H1 (cell line): ENCODE measurements around the gene NQO2. TPM values are rescaled to one million over a fixed set of nuclear protein-coding genes. Genes with fewer than 3 reads are reported as not detected.

Experiments used
- CTCF ChIA-PET: fragments of 300-600 bp; sonication (Branson Sonifier 250); formaldehyde crosslinking; loops from one replicate; lab custom pipeline; 2021; ENCODE audit not compliant: partially characterized antibody; lab: Charles Lee
- POLR2A ChIA-PET: fragments of 300-600 bp; sonication (Branson Sonifier 250); formaldehyde crosslinking; loops from one replicate; lab custom pipeline; 2021; ENCODE audit warnings: inconsistent platforms; ENCODE audit not compliant: partially characterized antibody; lab: Charles Lee
- DNase-seq, 2 experiments: peaks; one replicate each; pipeline versions ENCODE4 v3.0.0 to v3.0.0-alpha.2; 2010 to 2022; ENCODE audit warnings: low spot score in 2 of 2, low read depth in 1 of 2, mixed read lengths in 1 of 2
- FAIRE-seq: peaks from 2 replicates; lab custom pipeline; 2011; peaks lifted over from hg19 to GRCh38; lab: Jason Lieb, UNC
- H2AFZ ChIP-seq: 2 replicates; pipeline ENCODE4 v1.8.1; 2012; ENCODE audit warnings: low read length, inconsistent platforms
- H2AK5ac ChIP-seq: 2 replicates; pipeline ENCODE4 v1.6.1; 2013; ENCODE audit warnings: low read depth, low read length
- H2BK120ac ChIP-seq: replicated peaks from 2 replicates; pipeline ENCODE3; 2013; ENCODE audit warnings: low read depth, low read length, inconsistent platforms
- H2BK12ac ChIP-seq: 2 replicates; pipeline ENCODE4 v1.6.1; 2013; ENCODE audit warnings: low read depth, low read length
- H2BK15ac ChIP-seq: 2 replicates; pipeline ENCODE4 v1.6.1; 2013; ENCODE audit warnings: low read length
- H2BK20ac ChIP-seq: 2 replicates; pipeline ENCODE4 v1.6.1; 2013; ENCODE audit warnings: low read length
- H2BK5ac ChIP-seq: 2 replicates; pipeline ENCODE4 v1.6.1; 2013; ENCODE audit warnings: low read depth, low read length
- H3K14ac ChIP-seq: 2 replicates; pipeline ENCODE4 v1.6.1; 2013; ENCODE audit warnings: inconsistent platforms; ENCODE audit not compliant: insufficient read length
- H3K18ac ChIP-seq: 2 replicates; pipeline ENCODE4 v1.6.1; 2013; ENCODE audit warnings: low read length; ENCODE audit errors: extremely low read depth
- H3K23ac ChIP-seq: 2 replicates; pipeline ENCODE4 v1.6.1; 2013; ENCODE audit warnings: inconsistent platforms; ENCODE audit not compliant: insufficient read length
- H3K23me2 ChIP-seq: 2 replicates; pipeline ENCODE4 v1.6.1; 2013; ENCODE audit warnings: low read depth, low read length
- H3K27ac ChIP-seq: 2 replicates; pipeline ENCODE4 v1.6.1; 2011; ENCODE audit warnings: low read depth, low read length, inconsistent platforms
- H3K27me3 ChIP-seq, 4 experiments: replicated peaks in 1 of 4; 1 replicate in 1 of 4; 2 replicates in 3 of 4; pipeline versions ENCODE4 v1.6.1 to v1.8.1; 2011 to 2013; ENCODE audit warnings: low read length in 3 of 4, mild to moderate bottlenecking in 3 of 4, inconsistent platforms in 2 of 4, mixed read lengths in 2 of 4, moderate library complexity in 1 of 4; ENCODE audit not compliant: control insufficient read depth in 3 of 4, insufficient read depth in 3 of 4; ENCODE audit errors: extremely low read depth in 1 of 4
- H3K36me3 ChIP-seq, 4 experiments: 2 replicates each; pipeline versions ENCODE4 v1.6.1 to v1.8.1; 2011 to 2013; ENCODE audit warnings: mild to moderate bottlenecking in 4 of 4, low read length in 3 of 4, moderate library complexity in 2 of 4, control low read depth in 1 of 4, inconsistent platforms in 1 of 4; ENCODE audit not compliant: insufficient read depth in 4 of 4, control insufficient read depth in 2 of 4
- H3K4ac ChIP-seq: replicated peaks from 2 replicates; pipeline ENCODE3; 2013; ENCODE audit warnings: low read length, low read depth, mixed read lengths, inconsistent platforms; ENCODE audit not compliant: insufficient read length
- H3K4me1 ChIP-seq, 4 experiments: replicated peaks in 1 of 4; 1 replicate in 1 of 4; 2 replicates in 3 of 4; pipeline versions ENCODE4 v1.6.1 to v1.8.1; 2011 to 2013; ENCODE audit warnings: low read length in 3 of 4, inconsistent platforms in 2 of 4, mixed read lengths in 1 of 4; ENCODE audit not compliant: insufficient read depth in 4 of 4, control insufficient read depth in 3 of 4
- H3K4me2 ChIP-seq, 2 experiments: 2 replicates each; pipeline versions ENCODE4 v1.6.1 to v1.8.1; 2011 to 2013; ENCODE audit warnings: low read depth in 2 of 2, low read length in 2 of 2, control low read depth in 1 of 2, inconsistent platforms in 1 of 2, mild to moderate bottlenecking in 1 of 2; ENCODE audit not compliant: insufficient read depth in 1 of 2
- H3K4me3 ChIP-seq, 4 experiments: fragments of 200-600, 300-600 bp in 1 of 4; sonication (generic), shearing (Covaris generic), sonication (Bioruptor Twin) in 1 of 4; 2 replicates each; pipeline versions ENCODE4 v1.5.1 to v1.8.1; 2011 to 2016; ENCODE audit warnings: low read length in 4 of 4, low read depth in 3 of 4, control low read depth in 2 of 4, inconsistent platforms in 2 of 4, mild to moderate bottlenecking in 2 of 4, mixed read lengths in 1 of 4, moderate library complexity in 1 of 4; ENCODE audit not compliant: insufficient read depth in 2 of 4; ENCODE audit errors: extremely low read depth in 1 of 4
- H3K56ac ChIP-seq: replicated peaks from 2 replicates; pipeline ENCODE3; 2013; ENCODE audit warnings: low read depth, mild to moderate bottlenecking, mixed read lengths, low read length, inconsistent platforms; ENCODE audit not compliant: insufficient read length
- H3K79me1 ChIP-seq: 2 replicates; pipeline ENCODE4 v1.6.1; 2013; ENCODE audit warnings: low read depth, low read length, control low read depth
- H3K79me2 ChIP-seq, 2 experiments: 2 replicates each; pipeline versions ENCODE4 v1.6.1 to v1.8.1; 2012 to 2013; ENCODE audit warnings: low read length in 2 of 2, mild to moderate bottlenecking in 2 of 2, inconsistent platforms in 1 of 2; ENCODE audit not compliant: insufficient read depth in 2 of 2, control insufficient read depth in 1 of 2
- H3K9ac ChIP-seq, 4 experiments: replicated peaks in 1 of 4; 1 replicate in 1 of 4; 2 replicates in 3 of 4; pipeline versions ENCODE4 v1.6.1 to v1.8.1; 2011 to 2013; ENCODE audit warnings: low read depth in 3 of 4, low read length in 3 of 4, control low read depth in 2 of 4, mild to moderate bottlenecking in 2 of 4, moderate library complexity in 2 of 4, inconsistent platforms in 1 of 4; ENCODE audit errors: extremely low read depth in 1 of 4
- H3K9me3 ChIP-seq, 2 experiments: 2 replicates each; pipeline versions ENCODE4 v1.6.1 to v1.8.1; 2012 to 2013; ENCODE audit warnings: mild to moderate bottlenecking in 2 of 2, moderate library complexity in 2 of 2, control low read depth in 1 of 2, inconsistent platforms in 1 of 2, low read depth in 1 of 2, low read length in 1 of 2, mixed read lengths in 1 of 2; ENCODE audit not compliant: insufficient read depth in 2 of 2
- H4K20me1 ChIP-seq, 2 experiments: replicated peaks in 1 of 2; 2 replicates each; pipeline versions ENCODE3 to v1.8.1; 2011 to 2013; ENCODE audit warnings: inconsistent platforms in 2 of 2, low read length in 2 of 2, mild to moderate bottlenecking in 1 of 2; ENCODE audit not compliant: insufficient read depth in 2 of 2, control insufficient read depth in 1 of 2
- H4K5ac ChIP-seq: 2 replicates; pipeline ENCODE4 v1.6.1; 2013; ENCODE audit warnings: low read length, low read depth, mixed read lengths, inconsistent platforms; ENCODE audit not compliant: insufficient read length
- H4K8ac ChIP-seq: 2 replicates; pipeline ENCODE4 v1.8.0; 2013; ENCODE audit warnings: mild to moderate bottlenecking, moderate library complexity, low read length, inconsistent platforms; ENCODE audit not compliant: insufficient read depth; ENCODE audit errors: extremely low read depth
- H4K91ac ChIP-seq: replicated peaks from 2 replicates; pipeline ENCODE3; 2013; ENCODE audit warnings: low read length, mixed read lengths, inconsistent platforms; ENCODE audit not compliant: insufficient read length
- BRCA1 ChIP-seq: IDR thresholded peaks from 2 replicates; pipeline ENCODE4 v1.6.1; 2012; ENCODE audit warnings: low read depth, low read length, improper control_type of control experiment
- CBX8 ChIP-seq: fragments of 300-800, 300-1000 bp; sonication (generic); IDR thresholded peaks from 2 replicates; pipeline ENCODE4 v1.7.1; 2016; ENCODE audit warnings: low read depth, low read length, borderline replicate concordance
- FOSL1 ChIP-seq: IDR thresholded peaks from 2 replicates; pipeline ENCODE4 v1.6.1; 2011; ENCODE audit warnings: mild to moderate bottlenecking, low read depth, low read length, moderate library complexity; ENCODE audit not compliant: insufficient read depth
- NRF1 ChIP-seq: IDR thresholded peaks from 2 replicates; pipeline ENCODE4 v1.6.1; 2011; ENCODE audit warnings: mild to moderate bottlenecking, low read depth, low read length, improper control_type of control experiment
- POLR2A ChIP-seq, 2 experiments: IDR thresholded peaks; 1 replicate in 1 of 2; 2 replicates in 1 of 2; pipeline ENCODE4 v1.6.1; 2011; ENCODE audit warnings: low read depth in 2 of 2, low read length in 2 of 2, mild to moderate bottlenecking in 2 of 2; ENCODE audit errors: control extremely low read depth in 1 of 2
- RNF2 ChIP-seq: fragments of 200-900, 300-1000 bp; sonication (generic); IDR thresholded peaks from 2 replicates; pipeline ENCODE4 v1.7.1; 2016; ENCODE audit warnings: borderline replicate concordance, low read depth, mild to moderate bottlenecking, antibody characterized with exemption, low read length; ENCODE audit not compliant: poor library complexity, severe bottlenecking; ENCODE audit errors: missing control alignments
- RXRA ChIP-seq: IDR thresholded peaks from 2 replicates; pipeline ENCODE4 v1.6.1; 2011; ENCODE audit warnings: low read depth, mild to moderate bottlenecking, low read length, moderate library complexity; ENCODE audit not compliant: insufficient read depth
- SIN3A ChIP-seq, 2 experiments: IDR thresholded peaks in 1 of 2; conservative IDR thresholded peaks in 1 of 2; 2 replicates each; pipeline ENCODE4 v1.6.1; 2011 to 2012; ENCODE audit warnings: low read length in 2 of 2, improper control_type of control experiment in 1 of 2, low read depth in 1 of 2, mild to moderate bottlenecking in 1 of 2
- SIX5 ChIP-seq: IDR thresholded peaks from 2 replicates; pipeline ENCODE4 v1.6.1; 2011; ENCODE audit warnings: mild to moderate bottlenecking, low read depth, low read length
- SP1 ChIP-seq: IDR thresholded peaks from 2 replicates; pipeline ENCODE4 v1.6.1; 2011; ENCODE audit warnings: low read depth, low read length
- SP4 ChIP-seq: IDR thresholded peaks from 2 replicates; pipeline ENCODE4 v1.6.1; 2012; ENCODE audit warnings: low read length, inconsistent platforms
- SUZ12 ChIP-seq: fragments of 200-600 bp; sonication (generic); IDR thresholded peaks from 2 replicates; pipeline ENCODE4 v1.6.1; 2012; ENCODE audit warnings: mild to moderate bottlenecking, inconsistent platforms, low read length, moderate library complexity, mixed read lengths
- TBP ChIP-seq: IDR thresholded peaks from 2 replicates; pipeline ENCODE4 v1.6.1; 2011; ENCODE audit warnings: low read depth, low read length, improper control_type of control experiment
- WGBS, 2 experiments: shearing (Covaris generic) in 1 of 2; methylation state at CpG; one replicate each; pipeline versions ENCODE4 v1.1.6 to v1.1.7; 2013 to 2015; ENCODE audit warnings: low lambda C conversion rate in 2 of 2, mixed read lengths in 2 of 2, inconsistent platforms in 1 of 2, low coverage in 1 of 2, missing lambda C conversion rate in 1 of 2; ENCODE audit not compliant: insufficient replicate concordance in 2 of 2, insufficient coverage in 1 of 2, insufficient read length in 1 of 2; ENCODE audit errors: extremely low coverage in 1 of 2, missing lambda C conversion rate in 1 of 2; 5-methylcytosine and 5-hydroxymethylcytosine counted together
- polyA plus RNA-seq, 7 experiments: library from polyadenylated mRNA; depleted of rRNA in 3 of 7; stranded (reverse) in 5 of 7; unstranded in 2 of 7; fragments of >200 nt in 5 of 7; fragments of 200-250 nt in 2 of 7; gene quantifications; 1 replicate in 5 of 7; 2 replicates in 1 of 7; 4 replicates in 1 of 7; pipeline versions ENCODE4 v1.2.1 to v1.2.3, GENCODE V29; 2011 to 2013; ENCODE audit warnings: missing spikeins in 2 of 7, mixed read lengths in 2 of 7
- total RNA-seq: library from RNA; stranded (reverse); fragmentation: NEBNext Ultra II Directional; extraction: Animal tissue kit (Norgen Biotek cat#: 25700); gene quantifications from 2 replicates; pipeline ENCODE4 v1.2.1, GENCODE V29; 2021

The NQO2 gene
- total and polyA plus RNA-seq, 2 of the 8 experiments (the other 6 are each of a cell fraction or from before 2014, with no cell fraction given): 135 to 168 TPM

DNA sequence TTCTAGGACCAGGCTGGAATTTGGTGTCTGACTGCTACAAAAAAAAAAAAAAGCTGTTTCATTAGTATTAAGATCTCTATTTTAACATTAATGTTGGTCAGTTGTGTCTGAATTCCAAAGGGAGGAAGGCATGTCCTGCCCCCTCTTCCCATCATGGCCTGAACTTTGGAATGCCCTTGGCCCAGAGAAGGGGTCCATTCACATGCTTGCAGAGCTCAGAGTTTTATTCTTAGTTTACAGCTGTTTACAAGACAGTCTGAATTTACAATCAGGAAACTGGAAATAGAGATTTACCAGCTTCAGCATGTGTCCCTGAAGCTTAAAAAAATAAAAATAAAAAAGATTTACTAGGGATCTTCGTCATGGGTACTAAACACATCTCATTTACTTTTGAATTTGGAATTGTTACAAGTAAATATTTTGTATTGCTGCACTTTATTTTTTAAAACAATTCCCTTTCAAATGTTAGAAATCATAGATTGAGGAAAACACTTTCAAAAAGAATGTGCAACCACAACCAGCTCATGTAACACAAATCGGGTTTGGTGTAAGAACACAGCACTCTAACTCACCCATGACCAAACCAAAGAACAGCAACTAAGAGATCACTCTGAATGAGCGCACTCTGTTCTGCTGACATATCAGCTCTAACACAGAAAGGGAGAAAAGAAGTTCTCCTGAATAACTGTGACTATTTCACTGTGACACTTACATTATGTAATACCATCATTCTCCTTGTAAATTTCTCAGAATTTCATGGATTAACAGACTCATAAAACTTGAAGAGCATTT lies 21.7 kb upstream of the NQO2 start:
- no peaks in the 10 kb centered on the region for H3K36me3 ChIP-seq
- H3K14ac ChIP-seq: no peak overlapping the region
- no peak overlapping the region for H2BK15ac ChIP-seq
- no peak overlapping the region for H3K9ac ChIP-seq
- H3K4me2 ChIP-seq: no peak overlapping the region
- FAIRE-seq (no peak), DNase-seq (no peak)
- H3K56ac ChIP-seq: no peak overlapping the region
- ChIA-PET CTCF (interaction anchor here (0.6 to 9.3 kb wide), 5 partner anchors 9 to 1184 kb away, joined by 3 to 54 read pairs (median 4); no protein-coding TSS in a partner anchor), POLR2A (interaction anchor here (0.7 to 1.4 kb wide), 2 partner anchors 18 to 43 kb away, joined by 3 to 4 read pairs; no protein-coding TSS in a partner anchor)
- H4K5ac ChIP-seq: no peak overlapping the region
- H2AFZ ChIP-seq: no peak overlapping the region
- H3K9me3 ChIP-seq: no peaks in the 10 kb centered on the region
- 87% methylated on average over 3 of the region's 3 CpGs; no CpG with 5 or more reads in 1 of the 2 experiments for whole genome bisulfite sequencing, 2 experiments
- H3K18ac ChIP-seq: no peak overlapping the region
- no peak overlapping the region for H2BK120ac ChIP-seq
- no peaks in the 10 kb centered on the region for H3K79me1 ChIP-seq
- no peak overlapping the region for H2AK5ac ChIP-seq
- H2BK5ac ChIP-seq: no peak overlapping the region
- no peak overlapping the region for H4K91ac ChIP-seq
- no peak overlapping the region for H3K27ac ChIP-seq
- no peak overlapping the region for H2BK12ac ChIP-seq
- no peaks in the 10 kb centered on the region for H3K79me2 ChIP-seq
- H3K4me3 ChIP-seq: no peak overlapping the region
- peaks cover 0 to 6% (median 0%) of the 10 kb centered on the region in 4 experiments; a peak in 2 of 7 replicates for H3K4me1 ChIP-seq
- no peaks in the 10 kb centered on the region for H4K20me1 ChIP-seq
- no peak overlapping the region for H3K4ac ChIP-seq
- H4K8ac ChIP-seq: no peak overlapping the region
- H3K23me2 ChIP-seq: no peaks in the 10 kb centered on the region
- H2BK20ac ChIP-seq: no peak overlapping the region
- no peak overlapping the region for H3K23ac ChIP-seq
- H3K27me3 ChIP-seq: no peaks in the 10 kb centered on the region
- TF ChIP-seq SP4 (no peak), NRF1 (no peak), FOSL1 (no peak), RNF2 (no peak), SUZ12 (no peak), SIN3A (conservative IDR thresholded peaks at IDR 0.05 in 1 of 2, IDR thresholded peaks at IDR 0.05 in 1 of 2; ENCODE audit: low read depth in 1 of 2, low read length in 2 of 2) (no peak), SP1 (no peak), CBX8 (no peak), TBP (no peak), SIX5 (no peak), RXRA (no peak), POLR2A (IDR thresholded peaks at IDR 0.05; ENCODE audit: control extremely low read depth in 1 of 2, low read depth in 2 of 2, low read length in 2 of 2) (no peak), BRCA1 (no peak)
